Stimulated activated CD4-positive, alpha-beta T cell treated with anti-CD3 and anti-CD28 coated beads, Interleukin-4, amount 100 ng/mL, for 48 hours (primary cell): ENCODE results near the gene SCUBE1.
"Not testable (repeated sequence)": the region's sequence is repeated elsewhere in the genome, so short reads cannot be mapped to it uniquely, and the experiment has no call there.

Experiments
- DNase-seq, 2 donors: peaks; one replicate each; pipeline ENCODE4 v3.0.0-alpha.2; 2020; ENCODE audit warnings: low read depth in 2 of 2

Gene SCUBE1

DNA sequence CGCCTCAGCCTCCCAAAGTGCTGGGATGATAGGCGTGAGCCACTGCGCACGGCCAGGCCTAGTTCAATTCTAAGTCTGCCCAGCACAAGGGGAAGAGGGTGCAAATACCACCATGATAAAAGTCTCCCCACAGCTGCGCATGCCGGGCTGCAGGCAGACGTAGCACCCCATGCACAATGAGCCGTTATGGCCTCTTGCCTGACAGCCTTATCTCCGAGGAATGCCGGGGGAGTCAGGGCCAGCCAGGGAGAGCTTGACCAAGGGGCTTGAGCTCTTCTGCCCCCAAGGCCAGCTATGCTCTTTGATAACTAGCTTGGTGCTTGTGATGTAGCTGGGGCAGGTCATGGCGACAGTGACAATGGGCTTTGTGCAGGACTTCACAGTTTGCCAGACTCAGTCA, 13.7 kb upstream of the SCUBE1 start:
- DNase-seq: no peak

DNA sequence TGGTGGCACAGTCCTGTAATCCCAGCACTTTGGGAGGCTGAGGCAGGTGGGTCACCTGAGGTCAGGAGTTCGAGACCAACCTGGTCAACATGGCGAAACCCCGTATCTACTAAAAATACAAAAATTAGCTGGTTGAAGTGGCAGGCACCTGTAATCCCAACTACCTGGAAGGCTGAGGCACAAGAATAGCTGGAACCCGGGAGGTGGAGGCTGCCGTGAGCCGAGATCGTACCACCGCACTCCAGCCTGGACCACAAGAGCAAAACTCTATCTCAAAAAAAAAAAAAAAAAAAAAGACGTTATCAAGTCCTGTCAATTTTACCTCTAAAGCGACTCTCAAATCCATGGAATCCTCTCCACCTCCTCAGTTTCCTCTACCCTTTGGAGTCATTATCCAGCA, 12.5 kb upstream of the SCUBE1 start:
- not testable (repeated sequence) for DNase-seq

DNA sequence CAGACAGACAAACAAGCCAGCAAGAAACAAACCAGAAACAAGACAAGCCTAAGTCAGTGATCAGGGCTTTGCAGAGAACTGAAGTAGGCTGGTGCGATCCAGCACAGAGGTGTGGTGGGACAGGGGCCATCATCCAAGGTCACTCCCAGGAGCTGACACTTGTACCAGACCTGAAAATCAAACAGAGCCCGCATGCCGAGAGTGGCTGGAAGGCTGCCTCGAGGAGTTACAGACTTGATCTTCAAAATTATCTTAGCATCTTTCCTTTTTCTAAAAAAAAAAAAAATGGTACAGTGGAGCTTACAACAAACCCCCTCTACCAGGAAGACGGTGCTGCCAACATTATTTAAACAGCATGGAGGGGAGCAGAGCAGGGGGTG, 8.8 kb upstream of the SCUBE1 start:
- DNase-seq: no peak

DNA sequence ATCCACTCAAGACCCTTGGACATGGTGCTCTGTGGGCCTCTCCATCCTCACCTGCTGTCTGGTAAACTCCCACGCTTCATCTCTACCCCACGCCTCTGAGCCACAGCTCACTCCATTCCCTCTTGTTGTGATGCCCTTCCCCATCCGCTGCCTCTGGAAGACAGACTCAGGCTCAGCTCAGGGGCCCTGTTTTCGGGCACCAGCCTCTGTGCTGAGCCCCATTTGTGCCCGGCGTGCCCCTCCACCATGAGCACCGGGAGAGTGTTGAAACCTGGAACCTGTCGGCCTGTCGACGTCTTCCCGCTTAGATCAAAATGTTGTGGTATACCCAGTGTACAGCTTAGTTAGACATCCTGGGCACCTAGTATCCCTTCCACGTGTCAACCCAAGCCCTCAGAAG, 6.5 kb upstream of the SCUBE1 start:
- no peak for DNase-seq

DNA sequence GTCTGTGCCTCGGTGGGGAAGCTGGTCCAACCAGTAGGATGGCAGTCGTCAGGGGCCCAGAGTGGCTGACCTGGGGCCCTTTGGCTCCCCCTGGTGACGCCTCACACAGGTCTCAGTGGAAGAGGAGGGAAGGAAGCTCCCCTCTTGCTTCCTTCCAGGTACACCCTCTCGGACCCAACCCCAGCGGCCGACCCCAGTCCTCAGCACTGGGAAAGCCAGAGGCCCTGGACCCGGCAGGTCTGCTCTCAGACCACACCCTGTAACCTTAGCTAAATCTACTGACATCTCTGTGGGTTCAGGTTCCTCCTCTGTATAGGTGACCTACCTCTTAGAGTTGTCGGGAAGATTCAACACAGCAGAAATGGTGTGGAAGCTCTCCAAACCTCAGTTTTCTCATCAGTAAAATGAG, 3.4 kb upstream of the SCUBE1 start:
- peak; percentile 42 to 57 for DNase-seq

DNA sequence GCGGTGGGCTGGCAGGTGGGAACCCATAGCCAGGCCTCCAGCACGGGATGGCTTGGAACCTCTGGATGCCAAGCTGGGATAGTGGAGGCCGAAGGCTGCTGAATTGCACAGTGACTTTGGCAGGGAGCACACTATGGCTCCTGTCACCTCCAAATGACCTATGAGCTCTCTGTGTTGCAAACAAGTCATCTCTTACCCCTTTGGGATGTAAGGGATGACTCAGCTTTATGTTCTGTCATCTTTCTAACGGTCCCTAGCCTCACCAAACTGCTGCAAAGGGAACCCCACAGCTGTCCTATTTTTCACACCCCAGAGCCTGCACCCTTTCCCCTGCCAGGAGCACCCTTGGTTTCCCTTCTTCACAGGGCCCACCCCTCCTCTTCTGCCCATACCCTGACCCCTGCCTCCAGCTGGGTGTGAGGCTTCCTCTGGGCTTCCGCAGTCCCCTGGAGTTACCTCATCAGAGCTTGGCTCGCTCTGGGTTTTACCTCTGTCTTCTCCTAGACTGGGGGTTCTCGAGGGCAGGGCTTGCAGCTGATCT, 2.7 kb upstream of the SCUBE1 start:
- DNase-seq: no peak

DNA sequence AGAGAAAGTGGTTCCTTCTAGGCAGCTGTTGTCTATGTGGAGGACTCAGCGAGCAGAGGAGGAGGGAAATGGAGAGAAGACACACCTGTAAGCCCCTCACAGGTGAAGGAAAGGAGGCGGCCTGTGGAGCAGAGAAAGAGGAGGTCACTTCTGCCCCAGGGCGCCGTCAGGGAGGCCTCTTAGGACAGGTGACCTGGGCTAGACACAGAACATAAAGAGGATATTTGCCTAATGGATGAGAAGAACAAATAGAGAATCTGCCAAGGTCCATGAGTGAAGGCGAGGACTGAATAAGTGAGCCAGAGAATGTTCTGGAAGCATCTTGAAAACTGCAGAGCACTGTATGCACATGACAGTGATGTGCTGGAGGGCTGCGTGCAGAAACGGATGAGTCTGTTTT, 2.2 kb upstream of the SCUBE1 start:
- no peak for DNase-seq

DNA sequence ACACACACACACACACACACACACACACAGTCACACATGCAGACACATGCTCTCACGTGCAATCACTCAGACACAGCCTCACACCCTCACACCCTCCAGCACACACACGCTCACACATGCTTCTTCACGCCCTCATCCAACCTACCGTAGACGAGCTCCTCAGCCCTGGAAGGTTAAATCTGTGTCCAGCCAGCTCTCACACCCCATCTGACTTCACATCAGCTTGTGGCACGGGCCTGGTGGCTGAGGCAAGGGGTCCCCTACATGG, 1.3 kb upstream of the SCUBE1 start:
- no peak for DNase-seq

DNA sequence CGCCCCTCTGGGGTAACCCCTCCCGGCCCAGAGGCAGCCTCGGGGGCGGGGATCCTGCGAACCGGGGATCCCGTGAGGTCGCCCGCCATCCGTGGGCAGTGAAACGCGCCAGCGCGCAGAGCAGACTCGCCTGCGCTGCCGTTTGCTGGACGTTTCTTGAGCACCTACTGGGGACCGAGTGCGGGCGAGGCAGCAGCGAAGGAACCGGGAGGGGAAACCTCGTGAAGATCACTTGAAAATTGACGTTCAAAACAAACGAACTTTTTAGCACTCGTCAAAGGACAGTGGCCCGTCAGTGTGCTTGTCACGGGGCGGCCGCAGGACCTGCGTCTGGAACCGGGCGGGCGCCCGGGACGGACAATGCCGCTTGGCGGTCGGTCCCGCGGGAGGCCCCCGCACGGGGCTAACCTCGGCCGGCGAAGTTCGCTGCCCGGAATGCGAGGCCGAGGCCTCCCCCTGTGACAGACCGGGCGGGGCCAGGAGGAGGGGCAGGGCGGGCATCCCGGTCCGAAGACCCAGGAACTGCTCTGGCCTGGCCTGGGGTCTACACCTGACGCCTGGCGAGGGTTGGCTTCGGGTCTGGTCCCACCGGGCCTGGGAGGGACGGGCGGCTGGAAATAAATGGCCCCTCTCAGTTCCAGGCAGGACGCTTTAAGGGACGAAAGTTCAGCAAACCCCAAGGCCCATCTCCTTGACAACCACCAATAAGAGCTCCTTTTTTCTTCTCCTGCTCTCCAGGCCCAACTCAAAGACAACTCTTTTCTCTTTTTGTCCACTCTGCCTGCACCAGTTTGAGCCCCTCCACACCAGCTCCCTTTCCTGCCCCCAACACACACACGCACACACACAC, 723 bp upstream of the SCUBE1 start:
- DNase-seq: no peak

DNA sequence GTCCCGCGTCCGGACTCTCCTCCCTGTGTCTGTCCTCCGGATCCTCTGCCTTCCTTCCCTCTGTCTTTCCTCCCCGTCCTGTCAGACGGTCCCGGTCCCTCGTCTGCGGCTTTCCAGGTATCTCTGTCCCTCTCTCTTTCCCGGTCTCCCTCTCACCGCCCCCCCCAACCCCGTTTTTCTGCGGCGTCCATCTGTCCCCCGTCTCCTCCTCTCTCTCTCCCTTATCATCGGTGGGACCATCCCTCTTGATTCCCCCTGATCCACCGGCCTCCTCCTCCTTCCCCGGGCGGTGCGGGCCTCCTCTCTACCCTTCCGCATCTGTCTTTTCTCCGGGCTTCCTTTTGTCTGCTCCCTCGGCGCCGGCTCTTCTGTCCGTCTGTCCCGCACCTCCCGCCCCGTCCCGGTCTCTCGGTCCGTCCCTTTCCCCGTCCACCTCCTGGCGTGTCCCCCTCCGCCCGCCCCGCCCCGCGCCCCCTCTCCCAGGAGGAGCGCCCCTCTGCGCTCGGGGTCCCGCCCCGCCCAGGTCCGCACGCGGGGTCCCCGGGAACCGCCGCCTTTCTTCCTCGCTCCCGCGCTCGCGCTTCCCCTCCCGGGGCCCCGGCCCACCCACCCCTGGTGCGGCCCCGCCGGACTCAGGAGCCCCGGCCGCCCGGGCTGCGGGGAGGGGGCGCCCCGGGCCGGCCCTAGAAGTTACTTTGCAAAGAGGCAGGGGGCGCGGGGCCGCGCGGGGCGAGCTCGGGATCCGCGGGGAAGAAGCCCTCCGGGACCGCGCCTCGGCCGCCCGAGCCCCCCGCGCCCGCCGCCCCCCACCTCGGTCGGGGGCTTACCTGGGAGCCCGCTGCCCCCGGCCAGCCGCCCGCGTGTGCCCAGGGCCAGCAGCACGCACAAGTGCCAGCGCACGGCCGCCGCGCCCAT, 568 bp downstream of the SCUBE1 start:
- DNase-seq: no peak

DNA sequence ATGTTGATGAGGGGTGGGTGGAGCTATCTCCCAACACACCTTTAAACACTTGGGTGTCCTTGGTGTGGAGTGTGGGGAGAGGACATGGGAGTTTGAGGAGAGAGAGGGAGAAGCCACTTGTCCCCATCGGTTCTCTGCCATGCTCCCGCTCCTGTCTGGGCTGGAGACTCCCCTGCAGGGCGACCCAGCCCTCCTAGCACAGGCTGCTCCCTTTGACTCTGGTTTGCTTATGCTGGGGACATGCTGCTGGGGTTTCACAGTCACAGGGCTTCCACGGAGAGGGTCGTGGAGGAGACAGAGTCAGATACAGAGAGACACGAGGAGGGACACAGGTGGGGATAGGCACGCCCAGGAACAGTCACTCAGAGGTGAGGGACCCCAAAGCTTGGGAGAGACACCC, 1.6 kb downstream of the SCUBE1 start:
- no peak for DNase-seq

DNA sequence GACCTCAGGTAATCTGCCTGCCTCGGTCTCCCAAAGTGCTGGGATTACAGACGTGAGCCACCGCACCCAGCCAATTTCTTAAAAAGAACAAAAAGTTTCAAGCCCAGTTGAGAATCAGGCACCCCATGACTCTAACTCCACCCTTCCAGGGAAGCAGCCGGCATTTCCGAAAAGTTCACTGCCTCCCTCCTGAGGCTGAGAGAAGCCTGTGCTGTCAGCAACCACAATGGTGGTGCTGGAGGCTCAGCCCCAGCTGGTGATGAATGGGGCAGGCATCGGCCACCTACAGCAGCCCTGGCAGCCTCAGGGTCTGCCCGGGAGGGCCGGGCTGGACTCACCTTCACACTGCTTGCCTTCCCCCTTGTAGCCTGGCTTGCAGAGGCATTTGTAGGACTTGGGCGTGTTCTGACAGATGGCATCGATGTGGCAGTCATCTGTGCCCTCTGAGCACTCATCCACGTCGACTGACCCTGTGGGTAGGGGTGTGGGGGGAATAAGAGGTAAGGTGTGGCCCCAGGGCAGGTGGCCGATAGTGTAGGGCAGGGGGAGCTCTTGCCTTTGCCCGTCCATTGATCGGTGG, 4.3 kb downstream of the SCUBE1 start:
- DNase-seq: no peak

DNA sequence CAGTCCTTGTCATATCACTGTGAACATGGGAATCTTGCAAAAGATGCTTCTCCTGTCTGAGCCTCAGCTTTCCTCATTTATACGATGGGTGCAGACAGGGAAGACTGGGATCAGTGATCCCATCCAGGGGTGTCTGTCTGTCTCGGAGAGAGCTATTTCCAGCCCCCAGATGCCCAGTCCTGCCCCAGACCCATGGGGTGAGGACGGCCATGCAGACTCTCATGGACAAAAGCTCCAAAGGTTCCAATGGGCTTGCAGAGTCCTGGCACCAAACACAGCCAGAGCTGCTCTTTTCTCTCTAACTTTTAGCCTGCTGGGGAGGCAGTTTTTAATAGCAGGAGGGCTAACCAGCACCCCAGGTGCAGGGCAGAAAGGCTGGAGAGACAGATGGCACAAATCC, 5.2 kb downstream of the SCUBE1 start:
- no peak for DNase-seq

DNA sequence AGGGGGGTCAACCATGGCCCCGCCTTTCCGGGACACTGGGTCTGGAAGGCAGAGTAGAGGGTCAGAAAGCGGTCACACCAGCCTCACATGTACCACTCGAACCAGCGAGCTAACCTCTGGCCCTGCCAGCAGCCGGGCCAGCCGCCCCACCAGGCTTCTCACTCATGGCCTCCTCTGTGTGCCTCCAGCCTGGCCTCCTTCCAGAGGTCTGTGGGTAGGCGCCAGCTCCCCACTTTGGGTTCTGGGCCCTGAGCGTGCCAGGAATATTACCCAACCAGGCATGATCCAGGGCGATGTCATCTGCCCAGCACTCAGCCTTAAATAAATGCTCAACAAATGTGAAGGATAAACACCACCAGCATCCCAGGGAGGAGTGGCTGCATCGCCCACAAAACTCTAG, 5.8 kb downstream of the SCUBE1 start:
- DNase-seq: no peak

DNA sequence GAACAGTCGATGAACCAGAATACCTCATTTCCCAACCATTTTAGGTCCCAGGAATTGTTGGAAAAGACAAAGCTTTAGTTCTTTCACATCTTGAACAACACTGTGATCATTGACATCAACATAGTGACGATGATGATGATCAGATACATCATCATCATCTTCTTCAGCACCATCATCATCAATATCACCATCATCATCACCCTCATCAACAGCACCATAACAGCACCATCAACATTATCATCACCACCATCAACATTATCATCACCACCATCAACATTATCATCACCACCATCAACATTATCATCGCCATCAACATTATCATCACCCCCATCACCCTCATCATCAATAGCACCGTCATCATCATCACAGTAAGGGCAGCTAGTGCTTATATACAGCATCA, 8.8 kb downstream of the SCUBE1 start:
- no peak for DNase-seq

DNA sequence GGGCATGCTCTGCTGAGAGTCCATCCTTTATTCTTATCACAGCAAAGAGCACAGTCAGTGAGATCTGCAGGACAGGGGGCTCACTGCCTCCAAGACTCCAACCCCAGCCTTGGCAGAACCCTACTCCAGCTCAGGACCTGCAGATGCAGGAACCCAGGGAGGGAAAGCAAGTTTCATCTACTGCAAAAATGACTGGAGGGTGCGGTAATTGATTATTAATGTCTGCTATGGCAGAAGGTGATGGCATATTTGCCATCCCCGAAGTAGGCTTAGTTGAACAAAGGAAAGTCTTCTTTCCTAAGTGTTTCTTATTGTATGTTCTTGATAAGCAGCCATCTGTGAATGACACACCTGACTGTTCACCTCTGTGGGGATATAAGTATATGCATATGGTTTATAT, 9.2 kb downstream of the SCUBE1 start:
- DNase-seq: no peak

DNA sequence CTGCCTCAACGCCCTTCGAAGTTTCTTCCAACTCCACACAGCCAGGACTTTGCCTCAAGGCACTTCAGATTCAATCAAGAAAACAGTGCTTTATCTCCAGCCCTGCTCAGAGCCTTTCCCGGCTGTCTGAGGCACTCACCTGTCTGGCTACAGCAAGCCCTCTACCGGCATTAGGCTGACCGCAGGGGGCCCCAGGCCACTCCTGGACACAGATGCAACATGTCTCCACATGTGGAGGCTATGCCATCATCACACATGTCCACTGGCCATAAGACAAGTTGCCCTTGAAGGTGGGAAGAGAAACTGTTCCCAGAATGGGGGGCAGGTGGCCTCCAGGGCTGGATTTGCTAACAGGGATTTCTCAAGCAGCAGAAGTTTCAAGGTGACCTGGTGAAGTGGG, 10.0 kb downstream of the SCUBE1 start:
- no peak for DNase-seq

DNA sequence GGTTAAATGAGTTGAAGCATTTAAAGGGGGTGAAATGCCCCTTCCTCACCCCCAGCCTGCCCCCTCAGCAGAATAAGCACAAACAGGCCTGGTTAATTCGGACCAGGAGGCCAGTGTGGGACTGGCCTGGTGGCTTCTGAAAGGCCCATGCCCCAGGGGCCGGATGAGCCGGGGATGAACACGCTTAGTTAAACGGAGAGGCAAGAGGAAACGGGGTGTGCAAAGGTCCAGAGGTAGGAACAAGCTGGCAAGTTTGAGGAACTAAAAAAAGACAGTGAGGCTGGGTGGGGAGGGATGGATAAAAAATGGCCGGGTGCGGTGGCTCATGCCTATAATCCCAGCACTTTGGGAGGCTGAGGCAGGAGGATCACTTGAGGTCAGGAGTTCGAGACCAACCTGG, 11.5 kb downstream of the SCUBE1 start:
- DNase-seq: no peak

DNA sequence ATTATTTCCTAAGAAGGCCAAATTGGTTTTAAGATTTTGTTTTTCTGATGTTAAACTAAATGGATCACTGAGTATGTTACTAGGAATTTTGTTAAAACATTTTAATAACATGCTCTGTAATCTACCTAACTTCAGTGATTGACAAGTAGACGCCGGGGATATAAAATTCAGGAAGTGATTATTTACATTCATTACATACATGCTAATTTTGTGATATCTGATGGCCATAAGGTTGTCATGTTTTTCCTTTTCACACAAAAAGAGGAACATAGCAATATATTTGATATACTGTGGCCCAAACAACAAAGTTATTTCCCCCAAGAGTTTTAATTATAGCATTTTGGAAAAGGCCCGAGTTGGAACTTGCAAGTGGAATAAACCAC, 12.1 kb downstream of the SCUBE1 start:
- no peak for DNase-seq

DNA sequence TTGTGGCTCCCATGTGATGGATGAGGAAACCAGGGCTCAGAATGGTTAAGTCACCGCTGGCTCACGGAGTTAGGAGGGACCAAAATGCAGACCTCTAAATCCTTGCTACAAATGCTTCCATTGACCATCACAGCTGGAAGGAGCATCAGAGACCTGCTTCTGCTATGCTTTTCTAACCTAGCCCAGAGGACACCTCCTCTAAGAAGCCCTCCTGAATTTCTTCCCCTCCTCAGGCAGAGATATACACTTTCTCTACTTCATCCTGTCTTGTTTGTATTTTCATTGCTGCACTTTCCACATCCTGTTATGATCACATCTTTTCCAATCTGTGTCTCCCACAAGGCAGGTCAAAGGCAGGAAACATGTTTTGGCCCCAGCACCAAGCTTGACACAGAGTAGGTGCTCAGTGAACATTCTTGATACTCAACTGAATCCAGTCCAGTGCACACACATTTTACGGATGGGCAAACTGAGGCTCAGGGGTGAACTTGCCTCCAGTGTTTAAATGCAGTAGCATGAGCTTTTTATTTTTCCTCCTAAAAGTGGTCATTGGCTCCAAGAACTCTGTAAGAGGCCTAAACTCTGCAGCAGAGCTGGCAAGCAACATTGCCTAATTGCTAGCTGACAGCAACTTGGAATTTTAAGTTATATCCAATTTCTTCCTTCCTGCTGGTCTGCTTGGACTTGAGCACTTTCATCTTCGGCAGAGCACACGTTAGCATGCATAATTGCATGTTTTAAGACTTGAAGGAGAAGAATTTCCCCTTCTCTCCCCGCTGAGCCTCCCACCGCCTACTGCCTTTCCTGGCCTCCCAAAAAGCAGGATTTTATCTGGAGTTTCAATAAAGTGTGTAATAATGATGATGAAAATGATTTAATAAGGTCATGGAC, 12.7 kb downstream of the SCUBE1 start:
- DNase-seq: no peak

DNA sequence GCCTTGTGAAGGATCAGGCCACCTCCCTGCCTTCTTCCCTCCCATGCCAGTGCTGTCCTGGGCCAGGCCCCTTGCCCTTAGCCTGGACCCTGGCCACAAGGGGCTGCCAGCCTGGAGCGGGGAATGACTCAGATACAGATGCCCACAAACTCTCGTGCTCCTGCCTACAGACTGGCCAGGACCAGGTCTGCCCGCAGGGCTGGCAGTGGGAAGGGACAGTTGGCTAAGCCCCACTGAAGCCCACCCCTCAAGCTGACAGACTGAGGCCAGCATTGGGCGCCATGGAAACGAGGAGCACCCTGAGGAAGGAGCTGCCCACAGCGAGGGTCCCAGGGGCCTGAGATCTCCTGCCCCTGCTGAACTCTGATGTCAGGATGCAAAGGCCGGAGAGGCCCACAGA, 14.1 kb downstream of the SCUBE1 start:
- DNase-seq: no peak

DNA sequence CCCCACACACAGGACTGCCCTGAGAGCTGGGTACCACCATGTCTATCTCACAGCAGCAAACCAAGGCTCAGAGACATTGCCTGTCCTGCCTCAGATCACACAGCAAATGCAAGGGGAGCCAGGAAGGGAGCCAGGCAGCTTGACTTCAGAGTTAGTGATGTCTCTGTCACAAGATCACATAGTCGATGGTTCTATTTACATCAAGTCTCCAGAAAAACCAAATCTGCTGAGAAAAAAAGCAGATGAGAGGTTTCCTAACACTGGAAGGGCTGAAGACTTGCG, 16.1 kb downstream of the SCUBE1 start:
- DNase-seq: no peak
